CD4-positive, alpha-beta T cell treated with Interleukin-6 at 100 ng/mL for 8 hours (primary cell): ENCODE measurements around the gene ESPL1.

Experiments used
- DNase-seq: peaks from one replicate; pipeline ENCODE4 v3.0.0-alpha.2; 2020; ENCODE audit warnings: mixed read lengths, low spot score

The ESPL1 gene

DNA sequence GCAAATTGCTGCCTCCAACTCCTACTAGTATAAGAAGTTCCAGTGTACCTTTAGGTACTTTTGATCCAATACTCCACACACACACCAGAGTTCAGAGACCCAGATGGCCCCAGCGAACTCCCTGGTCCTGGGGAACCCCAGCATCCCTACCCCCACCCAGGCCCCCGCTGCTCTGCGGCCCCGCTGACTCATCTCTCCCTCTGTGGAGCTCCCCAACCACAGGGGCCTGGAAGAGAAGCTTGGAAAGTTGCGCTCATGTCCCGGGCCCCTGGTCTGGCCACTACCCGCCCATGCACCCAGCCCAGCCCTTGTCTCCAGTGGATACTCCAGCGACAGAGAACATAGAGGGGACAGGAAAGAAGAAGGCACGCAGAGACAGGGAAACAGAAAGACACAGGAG, 72.3 kb downstream of the ESPL1 start:
- DNase-seq = no peak
